Thymus (tissue), 11 donors: Measurements from ENCODE around the gene FAM219A. TPM values are rescaled to one million over a fixed set of nuclear protein-coding genes. Genes with fewer than 3 reads are reported as not detected.
A peak's percentile ranks its signal among the peaks of the same experiment; 100 is the strongest.

Experiments used
- DNase-seq, 9 donors: peaks; one replicate each; pipeline ENCODE4 v3.0.0-alpha.2; 2013; ENCODE audit warnings: low spot score in 9 of 9, low read depth in 6 of 9, missing footprints in 1 of 9
- H3K27ac ChIP-seq, 2 donors: one replicate each; pipeline ENCODE4 v1.5.1; 2013; ENCODE audit warnings: control low read depth in 1 of 2, low read depth in 1 of 2, low read length in 1 of 2, mild to moderate bottlenecking in 1 of 2, moderate library complexity in 1 of 2
- H3K27me3 ChIP-seq, 2 donors: one replicate each; pipeline ENCODE4 v1.5.1; 2013; ENCODE audit warnings: low read length in 1 of 2; ENCODE audit not compliant: control insufficient read depth in 2 of 2, insufficient read depth in 1 of 2
- H3K36me3 ChIP-seq, 2 donors: one replicate each; pipeline ENCODE4 v1.5.1; 2013; ENCODE audit warnings: low read length in 1 of 2, mild to moderate bottlenecking in 1 of 2, moderate library complexity in 1 of 2; ENCODE audit not compliant: control insufficient read depth in 2 of 2, insufficient read depth in 2 of 2
- H3K4me1 ChIP-seq, 2 donors: one replicate each; pipeline ENCODE4 v1.5.1; 2013; ENCODE audit warnings: low read length in 2 of 2; ENCODE audit not compliant: control insufficient read depth in 2 of 2, insufficient read depth in 2 of 2
- H3K4me3 ChIP-seq, 2 donors: one replicate each; pipeline ENCODE4 v1.5.1; 2013; ENCODE audit warnings: low read length in 2 of 2, control low read depth in 1 of 2, mild to moderate bottlenecking in 1 of 2
- H3K9me3 ChIP-seq, 2 donors: one replicate each; pipeline ENCODE4 v1.5.1; 2013; ENCODE audit warnings: low read length in 1 of 2, mild to moderate bottlenecking in 1 of 2; ENCODE audit not compliant: control insufficient read depth in 2 of 2, insufficient read depth in 1 of 2
- WGBS: extraction: QIAGEN DNeasy Blood & Tissue Kit; methylation state at CpG from one replicate; pipeline ENCODE4 v1.1.7; 2013; 5-methylcytosine and 5-hydroxymethylcytosine counted together
- polyA plus RNA-seq: library from polyadenylated mRNA; stranded (reverse); fragments of 200-250 nt; gene quantifications from one replicate; pipeline ENCODE4 v1.2.3, GENCODE V29; 2013
- total RNA-seq: library from RNA; stranded (reverse); fragments of 120-200 nt; gene quantifications from one replicate; pipeline ENCODE4 v1.2.4, GENCODE V29; 2013
- donor health status: healthy.

Gene FAM219A
- total and polyA plus RNA-seq, 2 donors = 3.1 to 9.7 TPM

- no peaks in the 10 kb centered on the region for H3K9me3 ChIP-seq
- H3K4me1 ChIP-seq = no peaks in the 10 kb centered on the region
- 68% methylated on average over 5 of the region's 5 CpGs for WGBS
- H3K36me3 ChIP-seq = no peaks in the 10 kb centered on the region
- no peak for DNase-seq
- no peak overlapping the region for H3K27ac ChIP-seq
- H3K4me3 ChIP-seq = no peak overlapping the region
- H3K27me3 ChIP-seq = peaks cover 3 to 11% of the 10 kb centered on the region in 2 donors
These were observed 43.6 kb upstream of the FAM219A start for GRCh38 chr9:34501889-34502425.

- Histone ChIP-seq H3K4me1 (no peaks in the 10 kb centered on the region), H3K27ac (no peak overlapping the region), H3K9me3 (no peaks in the 10 kb centered on the region), H3K27me3 (peaks cover 3 to 11% of the 10 kb centered on the region in 2 donors), H3K4me3 (no peak overlapping the region), H3K36me3 (no peaks in the 10 kb centered on the region)
- 81% methylated on average over 2 of the region's 2 CpGs for WGBS
- DNase-seq = no peak
These were observed 43.0 kb upstream of the FAM219A start for GRCh38 chr9:34501372-34501771.

- DNase-seq = peak in 8 of 9 donors; percentile 18 to 66 (median 41)
- Histone ChIP-seq H3K9me3 (no peaks in the 10 kb centered on the region), H3K36me3 (no peaks in the 10 kb centered on the region), H3K27ac (no peak overlapping the region), H3K4me1 (no peaks in the 10 kb centered on the region), H3K4me3 (no peak overlapping the region), H3K27me3 (peaks cover 3 to 11% of the 10 kb centered on the region in 2 donors)
- WGBS = 4% methylated on average over 6 of the region's 6 CpGs
These were observed 42.4 kb upstream of the FAM219A start for GRCh38 chr9:34500623-34501267.

GRCh38 chr9:34499076-34499475, 40.7 kb upstream of the FAM219A start:
- H3K9me3 ChIP-seq = no peaks in the 10 kb centered on the region
- H3K4me1 ChIP-seq = no peaks in the 10 kb centered on the region
- peaks cover 3 to 11% of the 10 kb centered on the region in 2 donors for H3K27me3 ChIP-seq
- H3K36me3 ChIP-seq = no peaks in the 10 kb centered on the region
- no peak overlapping the region for H3K4me3 ChIP-seq
- no peak for DNase-seq
- 88% methylated on average over 2 of the region's 2 CpGs for WGBS
- H3K27ac ChIP-seq = no peak overlapping the region

- no peak overlapping the region for H3K4me3 ChIP-seq
- 54% methylated on average over 3 of the region's 3 CpGs for WGBS
These were observed 40.2 kb upstream of the FAM219A start for GRCh38 chr9:34498553-34498952.

GRCh38 chr9:34496149-34496712, 37.9 kb upstream of the FAM219A start:
- 83% methylated on average over 6 of the region's 6 CpGs for WGBS
- Histone ChIP-seq H3K4me1 (no peaks in the 10 kb centered on the region), H3K36me3 (no peaks in the 10 kb centered on the region), H3K27ac (no peak overlapping the region), H3K27me3 (peaks cover 3 to 5% of the 10 kb centered on the region in 2 donors), H3K9me3 (no peaks in the 10 kb centered on the region), H3K4me3 (no peak overlapping the region)
- DNase-seq = no peak

More at GRCh38 chr9:34498553-34498952, 40.2 kb upstream of the FAM219A start:
- Histone ChIP-seq H3K4me1 (no peaks in the 10 kb centered on the region), H3K27me3 (peaks cover 3 to 8% of the 10 kb centered on the region in 2 donors), H3K36me3 (no peaks in the 10 kb centered on the region), H3K27ac (no peak overlapping the region), H3K9me3 (no peaks in the 10 kb centered on the region)
- no peak for DNase-seq

- Histone ChIP-seq H3K9me3 (no peaks in the 10 kb centered on the region), H3K27me3 (peaks cover 0 to 2% of the 10 kb centered on the region in 2 donors), H3K4me3 (no peak overlapping the region), H3K27ac (no peak overlapping the region), H3K4me1 (no peaks in the 10 kb centered on the region), H3K36me3 (no peaks in the 10 kb centered on the region)
- peak in 5 of 9 donors; percentile 7 to 51 (median 26) for DNase-seq
- 35% methylated on average over 8 of the region's 8 CpGs for WGBS
These were observed 35.7 kb upstream of the FAM219A start for GRCh38 chr9:34493972-34494535.

GRCh38 chr9:34492051-34492450, 33.7 kb upstream of the FAM219A start:
- H3K27me3 ChIP-seq = no peaks in the 10 kb centered on the region
- DNase-seq = no peak
- H3K4me3 ChIP-seq = no peak overlapping the region
- 41% methylated on average over 2 of the region's 2 CpGs for WGBS
- no peaks in the 10 kb centered on the region for H3K4me1 ChIP-seq
- no peak overlapping the region for H3K27ac ChIP-seq
- H3K9me3 ChIP-seq = no peaks in the 10 kb centered on the region
- H3K36me3 ChIP-seq = no peaks in the 10 kb centered on the region

GRCh38 chr9:34491596-34491995, 33.2 kb upstream of the FAM219A start:
- 63% methylated on average over 2 of the region's 2 CpGs for WGBS
- no peak overlapping the region for H3K4me3 ChIP-seq
- no peak for DNase-seq

More at GRCh38 chr9:34491596-34491995, 33.2 kb upstream of the FAM219A start:
- Histone ChIP-seq H3K27ac (no peak overlapping the region), H3K4me1 (no peaks in the 10 kb centered on the region), H3K36me3 (no peaks in the 10 kb centered on the region), H3K27me3 (no peaks in the 10 kb centered on the region), H3K9me3 (no peaks in the 10 kb centered on the region)
